Activated naive CD8-positive, alpha-beta T cell treated with anti-CD3 and anti-CD28 coated beads for 36 hours (primary cell): ENCODE results near the gene FBXO2. TPM values are rescaled to one million over a fixed set of nuclear protein-coding genes. Genes with fewer than 3 reads are reported as not detected.
A peak's percentile ranks its signal among the peaks of the same experiment; 100 is the strongest.

Source experiments
- DNase-seq: peaks from one replicate; pipeline ENCODE4 v3.0.0; 2021
- H3K27ac Mint-ChIP-seq: one replicate; pipeline ENCODE4 v1.8.0; 2022; ENCODE audit warnings: mild to moderate bottlenecking, moderate library complexity, mixed read lengths
- H3K27me3 Mint-ChIP-seq: one replicate; pipeline ENCODE4 v1.8.0; 2022; ENCODE audit warnings: mild to moderate bottlenecking, mixed read lengths
- H3K36me3 Mint-ChIP-seq: one replicate; pipeline ENCODE4 v1.8.0; 2021; ENCODE audit warnings: mild to moderate bottlenecking, mixed read lengths
- H3K4me1 Mint-ChIP-seq: one replicate; pipeline ENCODE4 v1.8.0; 2021; ENCODE audit warnings: mixed read lengths
- H3K4me3 Mint-ChIP-seq: one replicate; pipeline ENCODE4 v1.8.0; 2022; ENCODE audit warnings: mild to moderate bottlenecking, moderate library complexity, mixed read lengths
- H3K9me3 Mint-ChIP-seq: one replicate; pipeline ENCODE4 v1.8.0; 2022; ENCODE audit warnings: mixed read lengths
- total RNA-seq, 2 experiments: library from RNA; stranded (reverse); gene quantifications; one replicate each; pipeline ENCODE4 v1.2.3, GENCODE V29; 2021

Gene FBXO2
- total RNA-seq, 2 experiments from 2014 or later: 1.5 to 1.7 TPM

- Mint-ChIP-seq H3K36me3 (no peaks in the 10 kb centered on the region), H3K27me3 (peaks cover 57% of the 10 kb centered on the region), H3K27ac (no peak overlapping the region), H3K9me3 (no peaks in the 10 kb centered on the region), H3K4me3 (no peak overlapping the region), H3K4me1 (peaks cover 24% of the 10 kb centered on the region)
- no peak for DNase-seq
These were observed 36.4 kb upstream of the FBXO2 start for GRCh38 chr1:11690397-11691301.

- peaks cover 51% of the 10 kb centered on the region for H3K27me3 Mint-ChIP-seq
- DNase-seq: no peak
- no peaks in the 10 kb centered on the region for H3K36me3 Mint-ChIP-seq
- no peak overlapping the region for H3K27ac Mint-ChIP-seq
- peaks cover 19% of the 10 kb centered on the region for H3K4me1 Mint-ChIP-seq
- H3K9me3 Mint-ChIP-seq: no peaks in the 10 kb centered on the region
- no peak overlapping the region for H3K4me3 Mint-ChIP-seq
These were observed 34.3 kb upstream of the FBXO2 start for GRCh38 chr1:11688506-11688905.

GRCh38 chr1:11685210-11685752 is 31.1 kb upstream of the FBXO2 start:
- no peak overlapping the region for H3K4me3 Mint-ChIP-seq
- H3K36me3 Mint-ChIP-seq: no peaks in the 10 kb centered on the region
- DNase-seq: no peak
- no peaks in the 10 kb centered on the region for H3K9me3 Mint-ChIP-seq
- peaks cover 9% of the 10 kb centered on the region for H3K4me1 Mint-ChIP-seq
- H3K27me3 Mint-ChIP-seq: peaks cover 27% of the 10 kb centered on the region
- no peak overlapping the region for H3K27ac Mint-ChIP-seq

GRCh38 chr1:11684070-11684469 is 29.8 kb upstream of the FBXO2 start:
- no peak for DNase-seq
- Mint-ChIP-seq H3K4me3 (no peak overlapping the region), H3K27ac (no peak overlapping the region), H3K4me1 (peaks cover 7% of the 10 kb centered on the region), H3K9me3 (no peaks in the 10 kb centered on the region), H3K27me3 (peaks cover 16% of the 10 kb centered on the region), H3K36me3 (peaks cover 4% of the 10 kb centered on the region)

GRCh38 chr1:11682799-11683198 is 28.6 kb upstream of the FBXO2 start:
- Mint-ChIP-seq H3K4me3 (no peak overlapping the region), H3K9me3 (no peaks in the 10 kb centered on the region)
- no peak for DNase-seq

GRCh38 chr1:11682287-11682771 is 28.1 kb upstream of the FBXO2 start:
- H3K27ac Mint-ChIP-seq: no peak overlapping the region

More at GRCh38 chr1:11682799-11683198, 28.6 kb upstream of the FBXO2 start:
- peaks cover 4% of the 10 kb centered on the region for H3K36me3 Mint-ChIP-seq
- peaks cover 4% of the 10 kb centered on the region for H3K27me3 Mint-ChIP-seq
- no peak overlapping the region for H3K27ac Mint-ChIP-seq
- peaks cover 7% of the 10 kb centered on the region for H3K4me1 Mint-ChIP-seq

GRCh38 chr1:11681071-11681771 is 27.0 kb upstream of the FBXO2 start, which contains the start of gene MAD2L2:
MAD2L2 (minus strand) TSS chr1:11681148; CDS start chr1:11680601, 547 bp downstream.
- Mint-ChIP-seq H3K36me3 (peaks cover 4% of the 10 kb centered on the region), H3K4me3 (peak within 1 kb of the TSS; percentile 88)

More at GRCh38 chr1:11682287-11682771, 28.1 kb upstream of the FBXO2 start:
- Mint-ChIP-seq H3K36me3 (peaks cover 4% of the 10 kb centered on the region), H3K4me1 (peaks cover 7% of the 10 kb centered on the region), H3K9me3 (no peaks in the 10 kb centered on the region), H3K4me3 (no peak overlapping the region), H3K27me3 (no peaks in the 10 kb centered on the region)
- no peak for DNase-seq

GRCh38 chr1:11680270-11681070 is 26.2 kb upstream of the FBXO2 start:
- Mint-ChIP-seq H3K36me3 (peaks cover 4% of the 10 kb centered on the region), H3K27me3 (no peaks in the 10 kb centered on the region), H3K4me3 (peak overlapping the region; percentile 84), H3K9me3 (no peaks in the 10 kb centered on the region), H3K27ac (peak overlapping the region; percentile 75), H3K4me1 (peaks cover 7% of the 10 kb centered on the region)
- peak; percentile 24 for DNase-seq

More at GRCh38 chr1:11681071-11681771, 27.0 kb upstream of the FBXO2 start, which contains the start of gene MAD2L2:
- Mint-ChIP-seq H3K4me1 (peaks cover 7% of the 10 kb centered on the region), H3K27ac (peak within 1 kb of the TSS; percentile 89), H3K9me3 (no peaks in the 10 kb centered on the region), H3K27me3 (no peaks in the 10 kb centered on the region)
- DNase-seq: peak; percentile 94

- Mint-ChIP-seq H3K27me3 (no peaks in the 10 kb centered on the region), H3K4me3 (no peak overlapping the region), H3K27ac (no peak overlapping the region), H3K36me3 (peaks cover 4% of the 10 kb centered on the region), H3K4me1 (peaks cover 7% of the 10 kb centered on the region), H3K9me3 (no peaks in the 10 kb centered on the region)
- no peak for DNase-seq
These were observed 24.2 kb upstream of the FBXO2 start for GRCh38 chr1:11678442-11678841.

GRCh38 chr1:11676386-11677103 is 22.3 kb upstream of the FBXO2 start:
- H3K36me3 Mint-ChIP-seq: peaks cover 4% of the 10 kb centered on the region
- no peak for DNase-seq
- peaks cover 3% of the 10 kb centered on the region for H3K4me1 Mint-ChIP-seq
- no peaks in the 10 kb centered on the region for H3K27me3 Mint-ChIP-seq
- H3K4me3 Mint-ChIP-seq: no peak overlapping the region
- no peaks in the 10 kb centered on the region for H3K9me3 Mint-ChIP-seq
- H3K27ac Mint-ChIP-seq: no peak overlapping the region

GRCh38 chr1:11675325-11675724 is 21.1 kb upstream of the FBXO2 start:
- Mint-ChIP-seq H3K4me1 (peaks cover 2% of the 10 kb centered on the region), H3K36me3 (peaks cover 4% of the 10 kb centered on the region), H3K27ac (no peak overlapping the region), H3K9me3 (no peaks in the 10 kb centered on the region), H3K27me3 (no peaks in the 10 kb centered on the region), H3K4me3 (no peak overlapping the region)
- DNase-seq: no peak

GRCh38 chr1:11674488-11674887 is 20.3 kb upstream of the FBXO2 start:
- Mint-ChIP-seq H3K27me3 (no peaks in the 10 kb centered on the region), H3K4me3 (no peak overlapping the region), H3K27ac (no peak overlapping the region), H3K36me3 (peaks cover 4% of the 10 kb centered on the region), H3K4me1 (no peaks in the 10 kb centered on the region), H3K9me3 (no peaks in the 10 kb centered on the region)
- DNase-seq: no peak

GRCh38 chr1:11673089-11673769 is 19.0 kb upstream of the FBXO2 start:
- DNase-seq: no peak
- no peak overlapping the region for H3K27ac Mint-ChIP-seq
- no peak overlapping the region for H3K4me3 Mint-ChIP-seq
- no peaks in the 10 kb centered on the region for H3K4me1 Mint-ChIP-seq
- no peaks in the 10 kb centered on the region for H3K9me3 Mint-ChIP-seq
- H3K36me3 Mint-ChIP-seq: peaks cover 2% of the 10 kb centered on the region
- H3K27me3 Mint-ChIP-seq: no peaks in the 10 kb centered on the region
